Lung (tissue), 5 donors: Measurements from ENCODE around the gene ZNF783. TPM values are rescaled to one million over a fixed set of nuclear protein-coding genes. Genes with fewer than 3 reads are reported as not detected.

ENCODE experiments used
- polyA plus RNA-seq, 2 donors: library from polyadenylated mRNA; stranded (reverse); fragments of 200-250 nt; gene quantifications; one replicate each; pipeline ENCODE4 v1.2.1, GENCODE V29; 2013
- small RNA-seq: library from RNA; depleted of rRNA; stranded (forward); fragments of <200 nt; gene quantifications from one replicate; pipeline ENCODE3, GENCODE V24; 2014; ENCODE audit warnings: low replicate concordance
- total RNA-seq, 2 donors: library from RNA; depleted of rRNA in 1 of 2; stranded (reverse); fragments of >200 nt in 1 of 2; gene quantifications; one replicate each; pipeline ENCODE4 v1.2.1, GENCODE V29; 2014 to 2021
- donor health status: Bipolar disorder and iron deficiency.
- donor health status: healthy.
- donor health status: DM: yes; HTN: yes; CAD: no.

Gene ZNF783
- total and polyA plus RNA-seq, 4 donors: 6.2 to 16.3 (median 7.7) TPM

Small RNA genes lying within 50 kb of the gene (small RNA-seq; reads per million reads assigned to genes)
- not detected for gene AC004941.2

Other genes with a start within 250 kb of the ZNF783 start
- 100 to 1,000 TPM in 1 of 2 donors, 10 to 100 TPM in 1; 90.6 to 213 TPM for gene PDIA4, start 233.7 kb upstream of the ZNF783 start, total RNA-seq
- 100 to 1,000 TPM in 1 of 2 donors, 10 to 100 TPM in 1; 48.6 to 204 TPM for gene PDIA4, start 233.7 kb upstream of the ZNF783 start, polyA plus RNA-seq
- gene ZNF786, start 171.5 kb upstream of the ZNF783 start, total RNA-seq: 1 to 10 TPM; 5.5 to 5.9 TPM
- gene ZNF786, start 171.5 kb upstream of the ZNF783 start, polyA plus RNA-seq: 1 to 10 TPM; 2.0 to 3.4 TPM
- 1 to 10 TPM; 1.7 to 2.8 TPM for gene ZNF425, start 135.9 kb upstream of the ZNF783 start, total RNA-seq
- gene ZNF425, start 135.9 kb upstream of the ZNF783 start, polyA plus RNA-seq: under 1 TPM; 0.55 to 0.70 TPM
- 10 to 100 TPM; 12.7 to 14.6 TPM for gene ZNF398, start 114.7 kb upstream of the ZNF783 start, total RNA-seq
- gene ZNF398, start 114.7 kb upstream of the ZNF783 start, polyA plus RNA-seq: 1 to 10 TPM; 3.0 to 4.1 TPM
- 10 to 100 TPM; 24.5 to 35.8 TPM for gene ZNF282, start 66.7 kb upstream of the ZNF783 start, total RNA-seq
- 10 to 100 TPM in 1 of 2 donors, 1 to 10 TPM in 1; 8.7 to 11.2 TPM for gene ZNF282, start 66.7 kb upstream of the ZNF783 start, polyA plus RNA-seq
- 10 to 100 TPM; 10.0 to 10.2 TPM for gene ZNF212, start 22.5 kb upstream of the ZNF783 start, total RNA-seq
- 1 to 10 TPM; 5.7 to 7.0 TPM for gene ZNF212, start 22.5 kb upstream of the ZNF783 start, polyA plus RNA-seq
- 10 to 100 TPM in 1 of 2 donors, 1 to 10 TPM in 1; 7.6 to 12.3 TPM for gene ZNF777, start 198.9 kb downstream of the ZNF783 start, total RNA-seq
- gene ZNF777, start 198.9 kb downstream of the ZNF783 start, polyA plus RNA-seq: 1 to 10 TPM; 7.8 to 9.4 TPM
- 10 to 100 TPM; 16.4 to 25.1 TPM for gene ZNF746, start 235.6 kb downstream of the ZNF783 start, total RNA-seq
- 10 to 100 TPM in 1 of 2 donors, 1 to 10 TPM in 1; 8.9 to 17.8 TPM for gene ZNF746, start 235.6 kb downstream of the ZNF783 start, polyA plus RNA-seq